HEK293T (cell line): ENCODE measurements around the gene MFSD6L.

ENCODE experiments used
- ELF4 ChIP-seq: fragments of 450-650 bp; IDR thresholded peaks from 2 replicates; pipeline ENCODE4 v1.6.1; 2017; ENCODE audit warnings: antibody characterized with exemption
- FOXA1 ChIP-seq: fragments of 450-650 bp; IDR thresholded peaks from 2 replicates; pipeline ENCODE4 v1.6.1; 2016; ENCODE audit warnings: mild to moderate bottlenecking
- FOXM1 ChIP-seq: fragments of 450-650 bp; IDR thresholded peaks from 2 replicates; pipeline ENCODE4 v1.6.1; 2017; ENCODE audit warnings: mild to moderate bottlenecking, borderline replicate concordance
- HDGF ChIP-seq: fragments of 450-650 bp; IDR thresholded peaks from 2 replicates; pipeline ENCODE4 v1.6.1; 2017; ENCODE audit warnings: antibody characterized with exemption, borderline replicate concordance
- LEF1 ChIP-seq: fragments of 450-650 bp; IDR thresholded peaks from 2 replicates; pipeline ENCODE4 v1.6.1; 2017; ENCODE audit warnings: mild to moderate bottlenecking, borderline replicate concordance
- SP1 ChIP-seq: fragments of 450-650 bp; IDR thresholded peaks from 2 replicates; pipeline ENCODE4 v1.6.1; 2017
- TARDBP ChIP-seq: fragments of 450-650 bp; IDR thresholded peaks from 2 replicates; pipeline ENCODE4 v1.6.1; 2016

DNA sequence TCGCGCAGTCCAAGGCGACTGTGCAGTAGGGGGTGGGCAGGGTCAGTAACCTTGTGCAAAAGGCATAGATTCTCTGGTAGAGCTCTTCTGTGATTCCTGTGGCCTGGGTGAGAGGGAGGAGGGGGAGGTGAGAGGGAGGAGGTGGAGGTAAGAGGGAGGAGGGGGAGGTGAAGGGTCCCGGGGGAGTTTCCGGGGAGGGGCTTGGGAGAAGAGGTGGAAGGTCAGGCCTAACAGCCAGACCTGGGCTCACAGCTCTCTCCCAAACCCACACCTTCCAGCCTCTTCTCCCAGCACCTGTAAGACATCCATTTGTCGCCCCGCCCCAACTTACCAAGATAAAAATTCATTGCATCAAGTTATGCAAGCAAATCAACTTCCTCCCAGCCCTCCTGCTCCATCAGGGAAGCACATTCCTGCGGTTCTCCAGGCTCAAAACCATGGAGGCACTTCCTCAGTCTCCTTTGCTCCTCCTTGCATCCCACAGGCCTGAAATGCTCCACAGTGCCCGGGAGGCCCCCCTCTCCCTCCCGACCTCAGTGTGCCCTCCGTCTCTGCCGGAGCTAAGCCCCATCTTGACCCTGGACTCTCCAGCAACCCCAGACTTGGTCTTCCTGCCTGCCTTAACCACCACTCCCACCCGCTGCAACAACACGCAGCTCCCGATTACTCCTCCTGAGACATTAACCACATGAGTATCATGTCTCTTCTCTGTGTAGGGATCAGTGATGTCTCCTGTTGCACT lies 37.8 kb upstream of the MFSD6L start:
- no peak for TF ChIP-seq SP1
- no peak for TF ChIP-seq FOXA1
- no peak for TF ChIP-seq ELF4
- no peak for TF ChIP-seq FOXM1
- no peak for TF ChIP-seq LEF1
- TF ChIP-seq TARDBP = no peak
- TF ChIP-seq HDGF = no peak
